SU-DHL-6 (cell line): ENCODE measurements around the gene PRELP.

Experiments used
- EZH2phosphoT487 ChIP-seq: fragments of 200-600 bp; sonication (generic), shearing (Covaris generic); conservative IDR thresholded peaks from 2 replicates; pipeline ENCODE4 v1.6.1; 2018; ENCODE audit warnings: mild to moderate bottlenecking, antibody characterized with exemption, low read length, moderate library complexity, mixed read lengths
- TF ChIP-seq, protein P1 (sequence below): fragments of 200-600 bp; sonication (generic); IDR thresholded peaks from one replicate; pipeline ENCODE4 v1.5.1; 2017; ENCODE audit warnings: antibody characterized with exemption, mild to moderate bottlenecking, low read length, moderate library complexity; ENCODE audit not compliant: insufficient read depth, poor library complexity, severe bottlenecking

DNA sequence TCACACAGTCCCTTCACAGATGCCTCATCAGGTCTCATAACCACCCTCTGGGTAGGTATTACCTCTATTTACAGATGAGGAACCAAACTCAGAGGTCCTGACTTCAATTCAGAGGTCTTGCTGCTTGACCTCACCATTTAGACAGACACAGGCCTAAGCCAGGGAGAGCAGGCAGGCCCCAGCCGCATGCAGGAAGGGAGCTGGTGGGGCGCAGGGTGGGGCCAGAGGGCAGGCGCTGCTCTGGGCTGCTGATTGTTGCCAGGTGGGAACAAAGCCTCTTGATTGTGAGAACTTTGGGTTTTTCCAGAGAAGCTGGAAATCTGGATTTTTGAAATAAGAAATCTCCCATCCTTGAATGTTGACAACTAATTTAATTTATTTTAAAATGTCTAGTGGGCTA, 19.9 kb upstream of the PRELP start:
- TF ChIP-seq, protein P1, sequence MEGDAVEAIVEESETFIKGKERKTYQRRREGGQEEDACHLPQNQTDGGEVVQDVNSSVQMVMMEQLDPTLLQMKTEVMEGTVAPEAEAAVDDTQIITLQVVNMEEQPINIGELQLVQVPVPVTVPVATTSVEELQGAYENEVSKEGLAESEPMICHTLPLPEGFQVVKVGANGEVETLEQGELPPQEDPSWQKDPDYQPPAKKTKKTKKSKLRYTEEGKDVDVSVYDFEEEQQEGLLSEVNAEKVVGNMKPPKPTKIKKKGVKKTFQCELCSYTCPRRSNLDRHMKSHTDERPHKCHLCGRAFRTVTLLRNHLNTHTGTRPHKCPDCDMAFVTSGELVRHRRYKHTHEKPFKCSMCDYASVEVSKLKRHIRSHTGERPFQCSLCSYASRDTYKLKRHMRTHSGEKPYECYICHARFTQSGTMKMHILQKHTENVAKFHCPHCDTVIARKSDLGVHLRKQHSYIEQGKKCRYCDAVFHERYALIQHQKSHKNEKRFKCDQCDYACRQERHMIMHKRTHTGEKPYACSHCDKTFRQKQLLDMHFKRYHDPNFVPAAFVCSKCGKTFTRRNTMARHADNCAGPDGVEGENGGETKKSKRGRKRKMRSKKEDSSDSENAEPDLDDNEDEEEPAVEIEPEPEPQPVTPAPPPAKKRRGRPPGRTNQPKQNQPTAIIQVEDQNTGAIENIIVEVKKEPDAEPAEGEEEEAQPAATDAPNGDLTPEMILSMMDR: no peak
- TF ChIP-seq EZH2phosphoT487: no peak
